Measurements from ENCODE around the gene TNPO3.

TNPO3 gene

DNA sequence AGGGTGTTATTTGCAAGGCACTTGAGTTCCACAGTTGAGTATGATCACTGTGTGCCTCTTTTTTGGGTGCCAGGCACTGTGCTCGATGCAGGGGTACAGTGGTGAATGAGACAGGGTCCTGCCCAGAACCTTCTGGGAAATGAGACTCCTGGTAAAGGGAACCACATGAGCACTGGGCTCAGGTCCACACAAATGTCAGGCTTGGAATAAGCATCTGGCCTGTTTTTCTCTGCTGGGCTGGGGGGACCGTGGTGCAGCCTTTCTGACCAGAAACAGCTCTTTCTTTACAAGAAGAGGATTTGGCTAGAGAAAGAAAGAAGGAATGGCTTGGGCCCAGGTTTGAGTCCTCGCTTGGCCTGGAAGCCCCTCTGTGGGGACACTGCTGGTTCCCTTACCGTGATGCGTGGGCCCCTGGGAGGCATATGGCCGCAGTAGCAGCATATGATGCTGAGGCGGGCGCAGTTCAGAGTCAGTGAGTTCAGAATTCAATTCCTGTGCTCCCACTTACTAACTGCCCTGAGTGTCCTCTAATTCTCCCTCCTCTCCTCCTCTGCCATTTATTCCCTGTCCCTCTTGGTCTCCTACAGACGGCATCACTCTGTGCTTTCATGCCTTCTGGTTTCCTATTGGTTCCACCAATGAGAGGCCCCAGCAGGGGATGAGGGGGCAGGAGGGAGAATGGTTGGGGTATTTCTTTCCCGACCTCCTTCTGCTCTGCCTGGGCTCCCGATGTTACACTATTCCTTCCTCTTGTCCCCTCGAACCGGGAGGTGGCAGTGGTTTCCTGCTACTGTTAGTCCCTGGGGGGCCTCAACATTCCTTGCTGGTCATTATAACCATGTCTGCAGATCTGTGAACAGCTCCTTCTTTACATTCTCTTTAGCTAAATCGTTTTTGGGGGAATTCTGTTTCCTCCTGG, 134.8 kb downstream of the TNPO3 start:
- H3K27ac ChIP-seq = no peak overlapping the region
- TF ChIP-seq, protein P1, sequence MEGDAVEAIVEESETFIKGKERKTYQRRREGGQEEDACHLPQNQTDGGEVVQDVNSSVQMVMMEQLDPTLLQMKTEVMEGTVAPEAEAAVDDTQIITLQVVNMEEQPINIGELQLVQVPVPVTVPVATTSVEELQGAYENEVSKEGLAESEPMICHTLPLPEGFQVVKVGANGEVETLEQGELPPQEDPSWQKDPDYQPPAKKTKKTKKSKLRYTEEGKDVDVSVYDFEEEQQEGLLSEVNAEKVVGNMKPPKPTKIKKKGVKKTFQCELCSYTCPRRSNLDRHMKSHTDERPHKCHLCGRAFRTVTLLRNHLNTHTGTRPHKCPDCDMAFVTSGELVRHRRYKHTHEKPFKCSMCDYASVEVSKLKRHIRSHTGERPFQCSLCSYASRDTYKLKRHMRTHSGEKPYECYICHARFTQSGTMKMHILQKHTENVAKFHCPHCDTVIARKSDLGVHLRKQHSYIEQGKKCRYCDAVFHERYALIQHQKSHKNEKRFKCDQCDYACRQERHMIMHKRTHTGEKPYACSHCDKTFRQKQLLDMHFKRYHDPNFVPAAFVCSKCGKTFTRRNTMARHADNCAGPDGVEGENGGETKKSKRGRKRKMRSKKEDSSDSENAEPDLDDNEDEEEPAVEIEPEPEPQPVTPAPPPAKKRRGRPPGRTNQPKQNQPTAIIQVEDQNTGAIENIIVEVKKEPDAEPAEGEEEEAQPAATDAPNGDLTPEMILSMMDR (conservative IDR thresholded peaks at IDR 0.05) = no peak

DNA sequence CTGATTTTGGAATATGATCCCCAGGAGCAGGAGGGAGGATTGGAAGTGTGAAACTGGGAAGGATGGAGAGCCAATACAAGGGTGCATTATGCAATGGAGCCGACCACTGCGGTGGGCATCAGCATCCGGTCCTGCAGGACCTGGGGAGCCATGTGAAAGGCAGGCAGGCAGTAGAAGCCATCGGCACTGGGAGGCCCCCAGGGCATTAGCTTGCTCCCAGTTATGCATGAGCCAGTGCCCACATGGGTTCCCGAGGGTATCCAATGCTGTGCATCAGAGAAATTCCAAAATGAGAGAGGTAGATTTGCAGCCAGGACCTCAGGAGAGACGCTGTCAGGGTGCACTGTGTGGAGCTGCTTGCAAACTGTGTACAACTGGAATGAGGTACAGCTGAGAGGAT, 135.7 kb downstream of the TNPO3 start:
- H3K27ac ChIP-seq = no peak overlapping the region
- TF ChIP-seq, protein P1 (conservative IDR thresholded peaks at IDR 0.05) = no peak

DNA sequence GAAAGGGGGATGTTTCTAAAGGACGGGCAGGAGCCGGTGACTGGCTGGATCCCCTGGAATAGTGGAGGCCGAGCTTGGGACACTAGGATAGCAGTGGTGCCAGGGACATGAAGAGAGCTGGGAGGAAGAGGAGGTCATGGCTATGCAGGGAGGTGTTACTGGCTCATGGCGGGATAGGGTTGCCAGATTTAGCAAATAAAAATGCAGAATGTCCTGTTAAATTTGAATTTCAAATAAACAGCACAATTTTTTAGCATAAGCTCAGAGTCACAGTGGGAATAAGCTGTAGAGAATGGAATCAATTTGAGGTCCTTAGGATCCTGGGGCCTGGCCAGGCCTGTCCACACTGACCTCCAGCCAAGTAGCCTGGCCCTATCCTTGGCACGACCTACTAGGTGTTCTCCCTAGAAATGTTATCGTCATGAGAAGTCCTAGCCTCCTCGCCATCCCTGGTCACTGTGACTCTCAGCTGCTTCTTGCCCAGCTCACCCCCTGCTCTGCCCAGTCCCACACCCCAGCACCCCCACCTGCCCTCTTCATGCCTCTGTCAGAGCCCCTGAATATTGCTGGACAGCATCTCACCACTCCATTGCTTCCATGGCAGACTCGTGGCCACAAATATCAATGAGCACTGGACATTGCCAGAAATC, 136.8 kb downstream of the TNPO3 start:
- no peak overlapping the region for H3K27ac ChIP-seq
- TF ChIP-seq, protein P1 (conservative IDR thresholded peaks at IDR 0.05) = no peak

DNA sequence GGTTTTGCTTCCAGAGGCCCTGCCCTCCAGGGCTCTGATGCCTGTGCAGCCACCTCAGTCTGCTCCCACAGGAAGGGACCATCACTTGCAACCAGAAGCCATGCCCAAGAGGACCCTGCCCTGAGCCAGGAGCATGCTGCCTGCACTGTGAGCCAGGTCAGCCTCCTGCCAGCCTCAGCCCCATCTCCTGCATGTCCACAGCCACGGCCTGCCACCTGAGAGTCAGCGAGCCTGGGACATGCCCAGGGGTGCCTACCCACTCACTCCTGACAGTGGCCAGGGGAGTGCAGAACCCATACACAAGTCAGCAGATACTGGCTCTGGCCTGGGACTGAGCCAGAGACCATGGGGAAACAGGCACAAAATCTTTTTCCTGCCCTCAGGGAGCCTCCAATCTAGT, 137.8 kb downstream of the TNPO3 start:
- TF ChIP-seq, protein P1 (conservative IDR thresholded peaks at IDR 0.05) = no peak
- no peak overlapping the region for H3K27ac ChIP-seq

DNA sequence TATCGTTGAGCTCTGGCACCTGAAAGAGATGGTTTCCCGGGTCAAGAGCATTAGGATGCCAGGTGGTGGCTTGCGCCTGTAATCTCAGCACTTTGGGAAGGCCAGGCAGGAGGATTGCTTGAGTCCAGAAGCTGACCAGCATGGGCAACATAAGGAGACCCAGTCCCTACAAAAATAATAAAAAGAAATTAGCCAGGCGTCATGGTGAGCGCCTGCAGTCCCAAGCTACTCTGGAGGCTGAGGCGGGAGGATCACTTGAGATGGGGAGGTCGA, 138.3 kb downstream of the TNPO3 start:
- TF ChIP-seq, protein P1 (conservative IDR thresholded peaks at IDR 0.05) = no peak
- H3K27ac ChIP-seq = no peak overlapping the region

DNA sequence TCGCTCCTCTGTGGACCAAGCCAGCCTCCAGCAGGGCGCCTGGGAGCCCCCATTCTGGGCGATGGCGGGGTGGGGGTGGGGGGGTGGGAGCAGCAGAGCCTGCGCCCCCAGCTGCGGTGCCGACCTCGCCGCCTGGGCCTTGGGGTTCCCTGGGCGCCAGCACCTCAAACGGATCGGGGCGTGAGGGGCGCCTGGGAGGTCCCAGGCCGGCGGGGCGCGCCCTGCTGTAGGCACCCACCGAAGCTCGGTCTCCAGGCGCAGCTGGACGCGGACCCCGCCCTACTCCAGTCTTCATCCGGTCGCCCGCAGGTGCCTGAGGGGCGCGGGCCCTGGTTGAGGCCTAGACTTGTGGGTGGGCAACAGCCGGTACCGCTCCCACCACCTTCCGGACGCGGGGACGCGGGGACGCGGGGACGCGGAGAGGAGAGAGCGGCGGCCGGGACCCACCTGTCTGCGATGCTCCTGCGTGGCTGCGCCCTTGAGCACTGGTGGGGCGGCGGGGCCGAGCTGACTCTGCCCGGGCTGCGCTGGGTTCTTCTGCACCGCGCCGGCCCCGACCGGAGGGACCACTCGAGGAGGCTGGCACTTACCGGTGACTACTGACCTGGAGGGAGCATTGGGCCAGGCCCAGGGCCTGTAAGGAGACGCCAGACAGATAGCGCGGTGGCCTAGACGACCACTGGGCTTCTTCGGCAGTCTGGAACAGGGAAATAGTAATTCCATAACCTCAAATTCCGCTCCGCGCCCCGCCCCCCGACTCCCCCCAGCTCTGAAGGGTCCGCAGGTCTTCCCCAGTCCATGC, 138.9 kb downstream of the TNPO3 start:
- no peak overlapping the region for H3K27ac ChIP-seq
- TF ChIP-seq, protein P1 (conservative IDR thresholded peaks at IDR 0.05) = no peak

DNA sequence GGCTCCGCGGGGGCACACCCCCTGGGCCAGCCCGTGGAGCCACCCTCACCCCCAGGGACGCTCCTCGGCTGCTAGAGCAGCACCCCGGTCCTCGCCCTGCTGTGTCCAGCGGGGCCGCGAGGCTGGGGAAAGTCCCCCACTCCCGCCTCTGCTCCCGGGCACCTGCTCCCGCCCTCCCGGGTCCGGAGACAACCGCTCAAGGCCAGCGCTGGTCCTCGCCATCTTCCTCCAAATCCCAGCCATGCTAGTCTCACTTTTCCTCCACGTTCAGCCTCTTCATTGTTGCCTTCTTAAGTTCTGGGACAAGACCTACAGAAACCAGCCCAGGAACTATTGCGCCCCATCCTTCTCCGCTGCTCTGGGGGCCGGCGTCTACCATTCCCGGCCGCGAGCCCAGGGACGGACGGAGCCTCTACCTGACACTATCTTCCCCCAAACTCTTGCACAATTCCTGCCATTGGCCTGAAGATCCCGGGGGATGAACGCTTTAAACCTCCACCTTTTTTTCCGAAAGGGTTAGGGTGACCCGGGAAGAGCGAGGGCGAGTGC, 139.6 kb downstream of the TNPO3 start:
- H3K27ac ChIP-seq = no peak overlapping the region

More for the DNA sequence above, 139.6 kb downstream of the TNPO3 start:
- TF ChIP-seq, protein P1 (conservative IDR thresholded peaks at IDR 0.05) = no peak

Measured in VCaP (cell line).